NCI-H524 (cell line): ENCODE data around the gene TUBAL3.
"Not testable (repeated sequence)": the region's sequence is repeated elsewhere in the genome, so short reads cannot be mapped to it uniquely, and the experiment has no call there.

Experiments used
- DNase-seq, 2 experiments: peaks; one replicate each; lab custom pipeline; 2025; lab: John Stamatoyannopoulos, UW

The TUBAL3 gene

GRCh38 chr10:5379202-5379601, 25.4 kb downstream of the TUBAL3 start:
- DNase-seq, result not testable (repeated sequence)

- no peak for DNase-seq
Measured at GRCh38 chr10:5376450-5376849, 28.2 kb downstream of the TUBAL3 start.

- no peak for DNase-seq
Measured at GRCh38 chr10:5373891-5374611, 30.6 kb downstream of the TUBAL3 start.

GRCh38 chr10:5373307-5373706, 31.3 kb downstream of the TUBAL3 start:
- no peak for DNase-seq

- no peak for DNase-seq
Measured at GRCh38 chr10:5370493-5371352, 33.9 kb downstream of the TUBAL3 start.

GRCh38 chr10:5369362-5370158, 35.1 kb downstream of the TUBAL3 start:
- DNase-seq, result no peak

- no peak for DNase-seq
Measured at GRCh38 chr10:5365928-5366327, 38.7 kb downstream of the TUBAL3 start.

GRCh38 chr10:5364890-5365338, 39.7 kb downstream of the TUBAL3 start, which contains the start of gene UCN3:
Gene UCN3, plus strand, starts transcription at chr10:5364966. Its CDS starts 8,755 bp downstream, at chr10:5373721.
- no peak for DNase-seq

- DNase-seq, result no peak
Measured at GRCh38 chr10:5364374-5364773, 40.3 kb downstream of the TUBAL3 start.

- DNase-seq, result no peak
Measured at GRCh38 chr10:5362873-5363272, 41.8 kb downstream of the TUBAL3 start.

- no peak for DNase-seq
Measured at GRCh38 chr10:5361966-5362365, 42.7 kb downstream of the TUBAL3 start.

- DNase-seq, result peak in 1 of 2 experiments; percentile 20
Measured at GRCh38 chr10:5360318-5360915, 44.2 kb downstream of the TUBAL3 start.

GRCh38 chr10:5356302-5356763, 48.3 kb downstream of the TUBAL3 start:
- DNase-seq, result no peak

GRCh38 chr10:5355594-5356301, 48.9 kb downstream of the TUBAL3 start:
- no peak for DNase-seq

- DNase-seq, result no peak
Measured at GRCh38 chr10:5354068-5354467, 50.6 kb downstream of the TUBAL3 start.

GRCh38 chr10:5349362-5349761, 55.3 kb downstream of the TUBAL3 start:
- no peak for DNase-seq

GRCh38 chr10:5346881-5347280, 57.7 kb downstream of the TUBAL3 start:
- DNase-seq, result no peak

GRCh38 chr10:5344746-5345145, 59.9 kb downstream of the TUBAL3 start:
- no peak for DNase-seq

- no peak for DNase-seq
Measured at GRCh38 chr10:5343979-5344378, 60.6 kb downstream of the TUBAL3 start.

GRCh38 chr10:5343561-5343960, 61.1 kb downstream of the TUBAL3 start:
- no peak for DNase-seq
